DMS153 treated with DMSO at 0.1 percent for 48 hours (cell line): ENCODE measurements around the gene FDPS.
"Not testable (repeated sequence)": the region's sequence is repeated elsewhere in the genome, so short reads cannot be mapped to it uniquely, and the experiment has no call there.

ENCODE experiments used
- DNase-seq: peaks from one replicate; lab custom pipeline; 2025; ENCODE audit not compliant: unreplicated experiment; lab: John Stamatoyannopoulos, UW

Gene FDPS

DNA sequence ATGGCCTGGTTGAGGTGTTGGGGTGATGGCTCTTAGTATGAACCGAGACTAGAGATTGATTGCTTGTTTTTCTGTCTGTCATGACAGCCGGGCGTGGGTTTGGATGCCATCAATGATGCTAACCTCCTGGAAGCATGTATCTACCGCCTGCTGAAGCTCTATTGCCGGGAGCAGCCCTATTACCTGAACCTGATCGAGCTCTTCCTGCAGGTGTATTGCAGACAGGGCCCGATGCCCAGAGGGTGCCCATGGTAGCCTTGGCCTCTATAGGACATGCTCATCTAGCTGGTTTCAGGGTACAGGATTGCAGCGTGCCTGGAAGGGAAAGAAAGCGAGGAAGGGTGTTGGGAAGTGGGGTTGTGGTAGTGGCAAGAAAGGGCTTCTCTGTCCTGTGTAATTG, 9.4 kb downstream of the FDPS start:
- no peak for DNase-seq

DNA sequence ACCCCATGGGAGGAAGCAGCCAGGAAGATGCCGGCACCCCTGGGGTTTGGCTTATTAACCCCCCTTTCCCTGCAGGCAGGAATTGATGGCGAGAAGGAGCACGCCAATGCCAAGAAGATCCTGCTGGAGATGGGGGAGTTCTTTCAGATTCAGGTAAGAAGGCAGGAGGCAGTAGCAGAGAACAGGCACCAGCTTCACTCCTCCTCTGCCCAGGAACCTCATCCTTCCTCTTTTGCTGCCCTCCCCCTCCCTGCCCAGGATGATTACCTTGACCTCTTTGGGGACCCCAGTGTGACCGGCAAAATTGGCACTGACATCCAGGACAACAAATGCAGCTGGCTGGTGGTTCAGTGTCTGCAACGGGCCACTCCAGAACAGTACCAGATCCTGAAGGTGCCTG, 10.9 kb downstream of the FDPS start:
- no peak for DNase-seq

DNA sequence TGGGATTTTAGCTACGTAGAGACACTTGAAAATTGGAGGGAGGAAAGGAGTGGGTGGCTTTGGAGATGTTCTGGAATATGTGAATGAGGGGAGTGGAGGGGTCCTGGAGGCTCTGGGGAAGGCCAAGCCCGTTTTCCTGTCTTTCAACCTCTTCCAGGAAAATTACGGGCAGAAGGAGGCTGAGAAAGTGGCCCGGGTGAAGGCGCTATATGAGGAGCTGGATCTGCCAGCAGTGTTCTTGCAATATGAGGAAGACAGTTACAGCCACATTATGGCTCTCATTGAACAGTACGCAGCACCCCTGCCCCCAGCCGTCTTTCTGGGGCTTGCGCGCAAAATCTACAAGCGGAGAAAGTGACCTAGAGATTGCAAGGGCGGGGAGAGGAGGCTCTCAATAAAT, 11.6 kb downstream of the FDPS start:
- DNase-seq: no peak

DNA sequence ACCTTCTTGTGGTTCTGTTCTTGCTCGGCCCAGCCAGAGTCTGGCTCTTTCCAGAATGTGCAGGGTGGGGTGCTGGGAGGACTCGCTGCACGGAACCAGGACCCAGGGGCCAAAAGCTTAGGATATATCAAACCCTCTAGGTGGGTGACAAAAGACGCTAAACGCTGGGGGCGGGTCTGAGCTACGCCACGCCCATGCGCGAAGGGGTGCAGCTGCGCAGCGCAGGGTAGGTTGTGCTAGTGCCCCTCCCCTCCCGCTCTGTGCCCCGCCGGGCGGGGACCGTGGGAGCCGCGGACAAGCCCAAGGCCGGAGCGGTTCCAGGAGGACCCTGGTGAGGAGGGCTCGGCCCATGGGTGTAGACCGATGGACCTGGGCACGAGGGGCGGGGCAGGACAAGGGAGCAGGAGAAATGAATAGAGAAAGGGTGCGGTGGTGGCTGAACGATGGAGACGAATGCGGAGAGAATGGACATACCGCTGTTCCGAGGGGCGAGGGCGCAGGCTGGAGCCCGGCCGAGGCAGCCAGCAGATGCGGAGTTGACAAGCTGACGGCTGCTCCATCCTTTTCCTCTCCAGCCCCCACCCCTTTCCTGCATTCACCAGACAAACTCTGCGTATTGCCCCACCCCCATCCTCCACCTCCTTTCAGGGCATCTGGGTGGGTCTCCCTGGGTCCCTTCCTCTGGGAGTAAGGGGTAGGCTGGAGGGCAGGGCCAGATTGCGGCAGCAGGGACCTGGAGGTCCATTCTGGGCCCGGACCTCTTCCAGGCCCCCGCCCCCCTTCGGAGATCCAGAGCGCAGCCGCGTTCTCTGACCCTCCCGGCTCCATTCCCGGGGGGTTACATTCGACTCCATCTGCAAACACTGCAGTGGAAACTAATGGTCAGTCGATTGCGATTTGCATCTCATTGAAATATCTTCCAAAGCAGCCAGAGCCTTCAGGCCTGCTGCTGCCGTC, 12.3 kb downstream of the FDPS start, which contains the start of gene RUSC1:
TSS of gene RUSC1 (plus strand) at position 234 of the 957 bp plus-strand sequence. CDS start 880 bp downstream, outside the sequence.
- DNase-seq: peak; percentile 69

DNA sequence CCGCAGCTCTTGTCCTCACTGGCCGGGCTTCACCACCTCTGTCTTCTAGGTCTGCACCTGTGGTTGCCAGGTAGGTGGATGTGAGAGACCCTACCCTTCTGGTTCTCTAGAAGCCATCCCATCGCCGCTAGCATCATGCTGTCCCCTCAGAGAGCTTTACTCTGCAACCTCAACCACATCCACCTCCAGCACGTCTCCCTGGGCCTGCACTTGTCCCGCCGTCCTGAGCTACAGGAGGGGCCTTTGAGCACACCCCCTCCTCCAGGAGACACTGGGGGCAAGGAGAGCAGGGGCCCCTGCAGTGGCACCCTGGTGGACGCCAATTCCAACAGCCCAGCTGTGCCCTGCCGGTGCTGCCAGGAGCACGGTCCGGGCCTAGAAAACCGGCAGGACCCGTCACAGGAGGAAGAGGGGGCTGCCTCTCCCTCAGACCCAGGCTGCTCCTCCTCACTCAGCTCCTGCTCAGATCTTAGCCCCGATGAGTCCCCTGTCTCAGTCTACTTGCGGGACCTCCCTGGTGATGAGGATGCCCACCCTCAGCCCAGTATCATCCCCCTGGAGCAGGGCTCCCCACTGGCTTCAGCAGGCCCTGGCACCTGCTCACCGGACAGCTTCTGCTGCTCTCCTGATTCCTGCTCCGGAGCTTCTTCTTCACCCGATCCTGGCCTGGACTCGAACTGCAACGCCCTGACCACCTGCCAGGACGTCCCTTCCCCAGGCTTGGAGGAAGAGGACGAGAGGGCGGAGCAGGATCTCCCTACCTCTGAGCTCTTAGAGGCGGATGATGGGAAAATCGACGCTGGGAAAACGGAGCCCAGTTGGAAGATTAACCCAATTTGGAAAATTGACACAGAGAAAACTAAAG, 13.2 kb downstream of the FDPS start:
- no peak for DNase-seq

DNA sequence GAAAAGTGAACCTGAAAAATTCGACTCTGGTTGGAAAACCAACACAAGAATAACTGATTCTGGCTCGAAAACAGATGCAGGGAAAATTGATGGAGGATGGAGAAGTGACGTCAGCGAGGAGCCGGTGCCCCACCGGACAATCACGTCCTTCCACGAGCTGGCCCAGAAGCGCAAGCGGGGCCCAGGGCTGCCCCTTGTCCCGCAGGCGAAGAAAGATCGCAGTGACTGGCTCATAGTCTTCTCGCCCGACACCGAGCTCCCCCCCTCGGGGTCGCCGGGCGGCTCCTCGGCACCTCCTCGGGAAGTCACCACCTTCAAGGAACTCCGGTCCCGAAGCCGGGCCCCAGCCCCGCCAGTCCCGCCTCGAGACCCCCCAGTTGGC, 13.9 kb downstream of the FDPS start:
- no peak for DNase-seq

DNA sequence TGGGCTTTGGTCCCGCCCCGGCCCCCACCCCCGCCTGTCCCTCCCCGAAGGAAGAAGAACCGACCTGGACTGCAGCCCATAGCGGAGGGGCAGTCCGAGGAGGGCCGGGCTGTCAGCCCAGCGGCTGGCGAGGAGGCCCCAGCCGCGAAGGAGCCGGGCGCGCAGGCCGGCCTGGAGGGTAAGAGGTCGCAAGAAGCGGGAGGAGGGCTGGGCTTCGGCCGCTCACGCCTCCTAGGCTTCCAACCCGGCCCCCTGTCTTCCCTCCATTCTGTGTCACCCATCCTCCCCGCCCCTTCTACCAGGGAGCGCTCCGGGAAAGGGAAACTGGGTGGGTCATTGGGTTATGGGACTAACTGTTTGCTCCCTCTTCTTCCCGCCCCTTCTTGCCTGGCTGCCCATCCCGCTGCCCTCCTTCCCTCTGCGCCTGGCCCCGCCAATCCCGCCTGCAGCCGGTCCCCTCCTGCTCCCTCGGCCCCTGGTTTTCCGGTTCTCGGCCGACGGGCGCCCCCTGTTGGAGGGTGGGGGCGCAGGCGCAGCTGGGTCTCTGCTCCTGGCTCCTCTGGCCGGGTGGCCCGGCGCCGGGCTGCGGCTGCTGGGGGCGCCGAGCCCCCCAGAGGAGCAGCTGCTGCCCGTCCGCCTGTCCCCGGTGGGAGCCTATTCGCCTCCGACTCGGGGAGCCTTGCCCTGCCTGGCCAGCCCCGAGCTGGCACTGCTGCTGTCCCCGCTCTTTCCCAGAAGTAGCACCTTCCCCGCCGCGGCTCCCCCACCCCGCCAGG, 14.5 kb downstream of the FDPS start:
- peak; percentile 93 for DNase-seq

DNA sequence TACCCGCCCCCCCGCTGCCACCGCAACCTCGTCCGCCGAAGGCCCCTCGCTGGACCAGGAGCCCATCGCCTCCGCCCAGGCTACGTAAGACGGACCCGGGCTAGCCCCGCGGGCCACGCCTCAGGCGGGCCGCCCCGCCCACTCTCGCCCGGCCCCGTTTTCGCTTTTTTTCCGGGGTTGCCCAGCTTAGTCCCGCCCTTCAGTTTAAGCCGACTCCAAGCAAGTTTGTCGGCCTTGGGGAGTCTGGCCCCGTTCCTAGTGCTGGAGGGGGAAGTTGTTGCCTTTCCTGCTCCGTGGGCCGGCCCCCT, 15.0 kb downstream of the FDPS start:
- DNase-seq: peak; percentile 80

DNA sequence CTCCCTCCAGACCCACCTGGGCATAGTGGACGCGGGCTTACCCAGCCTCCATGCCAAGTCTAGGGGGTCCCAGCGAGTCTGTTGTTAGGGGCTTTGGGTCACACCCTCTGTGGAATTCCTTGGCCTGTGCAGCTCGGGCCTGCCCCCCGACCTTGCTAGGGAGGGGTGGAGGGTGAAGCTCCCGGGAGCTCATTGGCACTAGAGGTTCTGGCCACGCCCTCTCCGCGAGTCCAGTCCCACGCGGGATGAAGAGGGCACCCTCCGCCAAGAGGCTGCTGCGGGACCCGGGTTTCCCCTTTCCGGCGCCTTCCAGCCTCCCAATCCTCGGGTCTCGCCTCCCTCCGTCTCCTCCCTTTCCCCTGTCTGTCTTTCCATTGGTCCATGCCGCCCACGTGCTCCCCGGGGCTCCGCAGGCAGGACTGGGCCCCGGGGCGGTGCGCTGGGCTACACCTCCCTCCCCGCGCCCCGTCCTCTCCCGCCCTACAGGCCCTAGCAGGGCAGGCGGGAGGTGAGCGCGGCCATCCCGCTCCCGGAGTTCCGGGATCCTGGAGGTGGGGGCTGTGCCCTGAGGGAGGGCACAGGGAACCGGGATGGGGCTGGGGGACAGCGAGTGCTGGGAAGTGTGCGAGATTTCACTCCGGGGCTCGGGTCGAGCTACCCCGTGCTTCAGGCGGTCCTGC, 15.5 kb downstream of the FDPS start:
- DNase-seq: peak; percentile 98

DNA sequence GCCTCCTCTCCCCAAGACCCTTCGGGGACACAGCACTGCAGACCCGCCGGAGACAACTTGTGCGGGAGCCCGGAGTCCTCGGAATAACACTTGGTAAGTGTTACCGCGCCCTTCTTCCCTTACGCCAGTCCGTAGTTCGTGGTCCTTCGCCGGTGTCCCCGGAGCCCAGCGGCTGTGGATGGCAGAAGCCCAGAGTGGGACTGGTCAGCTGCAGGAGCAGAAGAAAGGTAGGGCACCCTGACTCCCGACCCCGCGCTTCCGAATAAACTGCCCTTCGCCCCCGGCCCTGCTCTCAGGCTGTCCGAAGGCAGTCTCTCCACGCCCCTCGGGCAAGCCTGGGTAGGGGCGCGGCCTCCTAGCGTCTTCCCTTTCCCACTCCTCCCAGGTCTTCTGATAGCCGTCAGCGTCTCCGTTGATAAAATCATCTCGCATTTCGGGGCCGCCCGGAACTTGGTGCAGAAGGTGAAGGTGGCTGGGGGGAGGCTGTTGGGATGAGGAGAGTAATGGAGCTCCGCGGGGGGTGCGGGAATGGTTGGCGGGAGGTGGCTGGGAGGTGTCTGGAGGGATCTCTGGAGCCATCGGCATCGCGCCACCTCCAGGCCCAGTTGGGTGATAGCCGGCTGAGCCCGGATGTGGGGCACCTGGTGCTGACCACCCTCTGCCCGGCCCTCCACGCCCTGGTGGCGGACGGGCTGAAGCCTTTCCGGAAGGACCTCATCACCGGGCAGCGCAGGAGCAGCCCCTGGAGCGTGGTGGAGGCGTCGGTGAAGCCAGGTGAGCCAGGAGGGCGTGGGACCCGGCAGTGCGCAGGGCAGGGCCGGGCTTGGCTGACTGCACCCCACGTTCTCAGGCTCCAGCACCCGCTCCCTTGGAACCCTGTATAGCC, 16.3 kb downstream of the FDPS start:
- peak; percentile 53 for DNase-seq

DNA sequence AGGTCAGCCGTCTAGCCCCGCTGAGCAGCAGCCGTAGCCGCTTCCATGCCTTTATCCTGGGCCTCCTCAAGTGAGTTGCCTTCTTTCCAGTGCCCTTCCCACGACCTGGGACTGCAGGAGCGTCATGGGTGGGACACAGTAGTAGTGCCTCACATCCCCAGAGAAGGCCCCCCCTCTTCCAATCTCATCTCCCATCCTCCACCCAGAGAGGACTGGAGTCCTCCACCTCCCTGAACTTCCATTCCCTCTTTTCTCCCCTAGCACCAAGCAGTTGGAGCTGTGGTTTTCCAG, 16.9 kb downstream of the FDPS start:
- DNase-seq: no peak

DNA sequence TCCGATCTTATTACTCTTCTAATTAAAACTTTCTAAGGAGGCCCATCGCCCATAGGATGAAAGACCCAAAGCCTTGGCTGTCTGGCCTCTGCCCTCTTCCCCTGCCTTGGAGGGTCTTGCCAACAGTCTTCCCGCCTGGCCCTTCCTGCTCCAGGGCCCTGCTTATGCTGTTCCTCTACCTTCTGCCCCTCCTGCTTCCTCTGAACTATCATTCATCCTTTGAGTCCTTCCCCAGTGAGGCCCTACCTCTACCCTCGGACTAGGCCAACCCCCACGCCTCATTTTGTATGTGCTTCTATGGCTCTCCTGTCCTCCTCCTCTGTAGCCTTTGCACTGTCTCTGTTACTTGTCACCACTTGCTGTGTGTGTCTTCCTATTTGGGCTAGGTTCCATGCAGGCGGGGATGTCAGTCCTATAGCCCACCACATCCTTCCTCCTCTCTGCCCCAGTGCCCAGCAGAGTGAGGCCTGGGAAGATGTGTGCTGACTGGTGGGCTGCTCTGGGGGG, 17.4 kb downstream of the FDPS start:
- DNase-seq: no peak

DNA sequence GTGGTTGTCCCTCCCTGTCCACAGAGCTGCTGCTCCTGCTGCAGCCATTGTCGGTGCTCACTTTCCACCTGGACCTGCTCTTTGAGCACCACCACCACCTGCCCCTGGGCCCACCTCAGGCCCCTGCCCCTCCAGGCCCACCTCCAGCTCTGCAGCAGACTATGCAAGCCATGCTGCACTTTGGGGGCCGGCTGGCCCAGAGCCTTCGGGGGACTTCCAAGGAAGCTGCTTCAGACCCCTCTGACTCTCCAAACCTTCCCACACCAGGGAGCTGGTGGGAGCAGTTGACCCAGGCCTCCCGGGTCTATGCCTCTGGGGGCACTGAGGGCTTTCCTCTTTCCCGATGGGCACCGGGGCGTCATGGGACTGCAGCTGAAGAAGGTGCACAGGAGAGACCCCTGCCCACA, 18.0 kb downstream of the FDPS start:
- DNase-seq: no peak

DNA sequence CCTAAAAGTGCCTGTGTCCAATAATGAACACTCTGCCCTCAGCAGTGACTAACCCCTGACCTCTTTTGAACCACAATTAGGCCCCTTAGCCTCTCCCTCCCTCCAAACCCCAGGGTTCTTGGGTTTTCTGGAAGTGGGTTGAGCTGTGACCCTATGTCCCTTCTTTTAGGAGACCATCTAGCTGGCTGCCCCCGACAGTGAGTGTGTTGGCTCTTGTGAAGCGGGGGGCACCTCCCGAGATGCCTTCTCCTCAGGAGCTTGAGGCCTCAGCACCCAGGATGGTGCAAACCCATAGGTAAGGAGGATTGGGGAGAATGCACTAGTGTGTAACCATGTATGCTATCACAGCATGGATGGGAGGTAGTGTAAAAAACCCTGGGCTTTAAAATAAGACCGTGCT, 19.3 kb downstream of the FDPS start:
- DNase-seq: no peak

DNA sequence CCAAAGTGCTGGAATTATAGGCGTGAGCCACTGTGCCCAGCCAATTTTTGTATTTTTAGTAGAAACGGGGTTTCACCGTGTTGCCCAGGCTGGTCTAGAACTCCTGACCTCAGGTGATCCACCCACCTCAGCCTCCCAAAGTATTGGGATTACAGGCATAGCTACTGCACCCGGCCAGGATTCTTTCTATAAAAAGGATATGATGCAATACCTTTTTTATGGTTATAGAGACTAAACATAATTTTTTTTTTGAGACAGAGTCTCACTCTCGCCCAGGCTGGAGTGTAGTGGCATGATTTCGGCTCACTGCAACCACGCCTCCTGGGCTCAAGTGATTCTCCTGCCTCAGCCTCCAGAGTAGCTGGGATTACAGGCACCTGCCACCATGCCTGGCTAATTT, 20.2 kb downstream of the FDPS start:
- not testable (repeated sequence) for DNase-seq

DNA sequence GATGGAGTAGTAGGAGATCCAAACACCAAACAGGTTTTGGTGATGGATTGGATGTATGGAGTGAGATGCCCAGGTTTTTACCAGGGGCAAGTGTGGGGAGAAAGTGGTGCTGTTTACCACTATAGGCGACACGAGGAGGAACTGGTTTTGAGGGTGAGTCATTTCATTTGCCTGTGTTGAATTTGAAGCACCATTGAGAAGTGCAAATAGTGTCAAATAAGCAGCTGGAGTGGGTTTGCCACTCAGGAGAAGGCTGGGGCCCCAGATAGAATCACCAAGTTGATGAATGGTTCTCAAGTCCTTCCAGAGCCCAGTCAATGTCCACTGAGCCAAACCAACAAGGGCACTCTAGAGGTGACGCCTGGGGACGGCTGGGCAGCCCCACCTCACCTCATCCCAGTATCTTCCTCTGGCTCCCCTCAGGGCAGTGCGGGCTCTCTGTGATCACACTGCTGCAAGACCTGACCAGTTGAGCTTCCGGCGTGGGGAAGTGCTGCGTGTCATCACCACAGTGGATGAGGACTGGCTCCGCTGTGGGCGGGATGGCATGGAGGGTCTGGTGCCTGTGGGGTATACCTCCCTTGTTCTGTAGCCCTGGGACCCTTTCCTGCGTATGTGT, 21.4 kb downstream of the FDPS start:
- DNase-seq: no peak

DNA sequence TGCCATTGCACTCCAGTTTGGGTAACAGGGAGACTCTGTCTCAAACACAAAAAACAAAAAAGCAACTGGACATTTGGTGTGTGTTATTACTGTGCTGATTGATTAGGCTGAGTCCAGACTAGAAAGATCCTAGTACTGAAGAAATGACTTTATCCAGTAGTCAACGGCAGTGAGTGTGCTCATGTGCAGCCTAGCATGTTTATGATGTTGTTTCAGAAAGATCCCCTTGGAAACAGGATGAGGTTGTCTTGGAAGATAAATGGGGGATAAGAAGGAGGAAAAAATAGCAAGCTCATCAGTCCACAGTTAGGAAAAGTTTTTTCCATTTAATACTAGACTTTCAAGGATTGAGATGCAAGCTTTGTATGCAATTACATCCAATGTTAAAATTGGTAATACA, 26.3 kb downstream of the FDPS start:
- DNase-seq: no peak

DNA sequence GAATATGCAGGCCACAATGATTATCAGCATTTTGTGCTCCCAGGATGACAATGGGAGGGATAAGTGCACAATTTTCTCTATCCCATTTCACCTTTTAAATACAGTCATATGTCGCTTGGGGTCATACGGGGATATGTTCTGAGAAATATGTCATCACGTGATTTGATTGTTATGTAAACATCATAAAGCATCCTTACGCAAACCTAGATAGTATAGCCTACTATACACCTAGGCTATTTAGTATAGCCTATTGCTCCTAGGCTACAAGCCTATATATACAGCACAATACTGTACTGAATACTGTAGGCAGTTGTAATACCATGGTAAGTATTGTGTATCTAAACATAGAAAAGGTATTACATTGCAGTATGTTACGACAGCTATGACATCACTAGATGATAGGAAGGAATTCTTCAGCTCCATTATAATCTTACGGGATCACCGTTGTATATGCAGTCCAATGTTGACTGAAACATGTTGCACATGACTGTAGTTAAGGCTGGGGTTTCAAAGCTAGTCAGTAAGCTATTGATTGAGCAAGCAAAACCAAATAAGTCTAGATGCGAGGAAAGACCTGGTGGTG, 30.9 kb downstream of the FDPS start:
- no peak for DNase-seq

DNA sequence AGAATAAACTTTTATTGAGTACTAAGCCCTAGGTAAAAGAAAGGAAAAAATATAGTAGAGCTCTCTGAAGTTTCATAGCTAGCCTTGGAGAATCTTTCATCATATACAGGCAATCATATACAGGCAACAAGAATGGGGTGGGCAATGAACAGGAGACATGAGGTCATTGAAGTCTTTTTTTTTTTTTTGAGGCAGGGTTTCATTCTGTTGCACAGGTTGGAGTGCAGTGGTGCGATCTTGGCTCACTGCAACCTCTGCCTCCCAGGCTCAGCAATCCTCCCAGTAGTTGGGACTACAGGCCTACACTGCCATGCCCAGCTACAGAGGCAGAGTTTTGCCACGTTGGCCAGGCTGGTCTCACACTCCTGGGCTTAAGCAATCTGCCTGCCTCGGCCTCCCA, 34.2 kb downstream of the FDPS start:
- DNase-seq: no peak
